Activated naive CD4-positive, alpha-beta T cell treated with anti-CD3 and anti-CD28 coated beads, Interleukin-2, amount 50 U/mL, for 72 hours (primary cell): ENCODE results near the gene GTSE1. TPM values are rescaled to one million over a fixed set of nuclear protein-coding genes. Genes with fewer than 3 reads are reported as not detected.

Experiments
- ATAC-seq, 2 donors: fragments of 150-1000 bp; cut with Tn5 transposase; 2 replicates each; pipeline ENCODE4 v1.10.0; 2021; ENCODE audit warnings: mild to moderate bottlenecking in 2 of 2, moderate library complexity in 2 of 2
- DNase-seq, 2 donors: peaks; one replicate each; pipeline ENCODE4 v3.0.0; 2021 to 2022; ENCODE audit warnings: low spot score in 2 of 2
- H3K27ac Mint-ChIP-seq, 2 donors: one replicate each; pipeline ENCODE4 v1.8.0; 2022; ENCODE audit warnings: mild to moderate bottlenecking in 2 of 2, mixed read lengths in 2 of 2
- H3K36me3 Mint-ChIP-seq, 2 donors: one replicate each; pipeline ENCODE4 v1.8.0; 2022; ENCODE audit warnings: mixed read lengths in 2 of 2
- H3K9me3 Mint-ChIP-seq, 2 donors: one replicate each; pipeline ENCODE4 v1.8.0; 2022; ENCODE audit warnings: mixed read lengths in 2 of 2
- total RNA-seq, 2 donors: library from RNA; stranded (reverse); gene quantifications; one replicate each; pipeline ENCODE4 v1.2.3, GENCODE V29; 2022

Gene GTSE1
- total RNA-seq, 2 donors from 2014 or later = 53.1 to 56.1 TPM

GRCh38 chr22:46328797-46329196 lies 32.1 kb downstream of the GTSE1 start:
- ATAC-seq = no peak
- H3K27ac Mint-ChIP-seq = no peak overlapping the region
- no peaks in the 10 kb centered on the region for H3K9me3 Mint-ChIP-seq
- peaks cover 0 to 7% of the 10 kb centered on the region in 2 donors for H3K36me3 Mint-ChIP-seq
- no peak for DNase-seq

DNA sequence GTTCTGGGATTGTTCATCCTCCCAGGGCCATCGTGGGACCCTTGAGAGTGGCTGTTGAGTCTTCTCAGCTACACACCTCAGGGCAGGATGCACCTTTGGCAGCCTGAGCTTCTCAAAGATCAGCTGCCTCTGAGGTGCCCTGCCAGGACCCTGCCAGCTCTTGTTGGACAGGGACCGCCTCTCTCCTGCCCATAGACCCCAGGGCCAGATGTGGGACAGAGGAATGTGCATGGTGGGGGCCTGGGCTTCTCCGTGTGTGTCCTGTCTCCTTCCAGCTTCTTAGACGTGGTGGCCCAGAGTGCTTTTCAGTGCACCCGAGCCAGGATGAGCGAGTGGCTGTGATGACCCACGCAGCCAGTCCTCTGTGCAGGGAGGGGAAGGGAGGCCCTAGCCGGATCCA lies 32.9 kb downstream of the GTSE1 start:
- DNase-seq = no peak
- ATAC-seq = no peak
- peaks cover 0 to 7% of the 10 kb centered on the region in 2 donors for H3K36me3 Mint-ChIP-seq
- H3K9me3 Mint-ChIP-seq = no peaks in the 10 kb centered on the region
- H3K27ac Mint-ChIP-seq = no peak overlapping the region

DNA sequence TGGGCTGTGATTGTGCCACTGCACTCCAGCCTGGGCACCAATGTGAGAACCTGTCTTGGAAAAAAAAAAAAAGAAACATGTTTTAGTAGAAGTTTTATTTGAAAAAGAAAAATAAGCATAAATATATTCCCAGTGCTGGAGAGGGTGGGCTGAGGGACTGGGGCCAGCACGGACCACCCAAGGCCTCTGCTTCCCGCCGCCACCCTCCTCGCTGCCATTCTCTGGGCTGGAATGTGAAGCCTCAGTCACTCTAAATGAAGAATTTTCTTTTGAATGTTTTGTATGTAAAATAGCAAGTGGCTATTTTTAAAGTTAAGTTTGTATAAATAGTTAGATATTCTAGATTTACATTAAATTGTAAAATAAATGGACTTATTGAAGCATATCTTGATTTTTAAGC lies 33.8 kb downstream of the GTSE1 start:
- H3K27ac Mint-ChIP-seq = no peak overlapping the region
- DNase-seq = no peak
- H3K36me3 Mint-ChIP-seq = peaks cover 0 to 7% of the 10 kb centered on the region in 2 donors
- ATAC-seq = no peak
- H3K9me3 Mint-ChIP-seq = no peaks in the 10 kb centered on the region

GRCh38 chr22:46331496-46331895 lies 34.8 kb downstream of the GTSE1 start:
- DNase-seq = no peak
- H3K9me3 Mint-ChIP-seq = no peaks in the 10 kb centered on the region
- no peak for ATAC-seq
- H3K36me3 Mint-ChIP-seq = peaks cover 7 to 9% of the 10 kb centered on the region in 2 donors
- H3K27ac Mint-ChIP-seq = no peak overlapping the region

GRCh38 chr22:46335201-46336118 lies 38.8 kb downstream of the GTSE1 start, which contains the start of gene TRMU:
Gene TRMU, plus strand, starts transcription at chr22:46335714. Its CDS starts 51 bp downstream, at chr22:46335765.
- ATAC-seq (peak; percentile 90 to 96), DNase-seq (peak; percentile 73 to 87)
- Mint-ChIP-seq H3K9me3 (no peaks in the 10 kb centered on the region), H3K36me3 (peaks cover 18 to 39% of the 10 kb centered on the region in 2 donors), H3K27ac (peak within 1 kb of the TSS; percentile 87 to 98)

- peak overlapping the region; percentile 87 to 98 for H3K27ac Mint-ChIP-seq
- H3K9me3 Mint-ChIP-seq = no peaks in the 10 kb centered on the region
- DNase-seq (peak in 1 of 2 donors; percentile 14), ATAC-seq (peak; percentile 26 to 51)
- peaks cover 18 to 39% of the 10 kb centered on the region in 2 donors for H3K36me3 Mint-ChIP-seq
Observed at GRCh38 chr22:46336119-46337078, 39.7 kb downstream of the GTSE1 start.

- H3K36me3 Mint-ChIP-seq = peaks cover 18 to 39% of the 10 kb centered on the region in 2 donors
- ATAC-seq (no peak), DNase-seq (no peak)
- H3K27ac Mint-ChIP-seq = peak overlapping the region; percentile 62 to 87
- H3K9me3 Mint-ChIP-seq = no peaks in the 10 kb centered on the region
Observed at GRCh38 chr22:46337870-46338269, 41.2 kb downstream of the GTSE1 start.

- ATAC-seq (no peak), DNase-seq (no peak)
- peak overlapping the region; percentile 62 to 87 for H3K27ac Mint-ChIP-seq
- H3K36me3 Mint-ChIP-seq = peaks cover 18 to 39% of the 10 kb centered on the region in 2 donors
- no peaks in the 10 kb centered on the region for H3K9me3 Mint-ChIP-seq
Observed at GRCh38 chr22:46338636-46339035, 42.0 kb downstream of the GTSE1 start.

- H3K27ac Mint-ChIP-seq = peak overlapping the region in 1 of 2 donors; percentile 81
- DNase-seq = no peak
- no peak for ATAC-seq
- no peaks in the 10 kb centered on the region for H3K9me3 Mint-ChIP-seq
- H3K36me3 Mint-ChIP-seq = peaks cover 23 to 39% of the 10 kb centered on the region in 2 donors
Observed at GRCh38 chr22:46339956-46340355, 43.3 kb downstream of the GTSE1 start.

GRCh38 chr22:46340676-46341075 lies 44.0 kb downstream of the GTSE1 start:
- peaks cover 24 to 39% of the 10 kb centered on the region in 2 donors for H3K36me3 Mint-ChIP-seq
- DNase-seq (no peak), ATAC-seq (no peak)
- no peak overlapping the region for H3K27ac Mint-ChIP-seq
- no peaks in the 10 kb centered on the region for H3K9me3 Mint-ChIP-seq

DNA sequence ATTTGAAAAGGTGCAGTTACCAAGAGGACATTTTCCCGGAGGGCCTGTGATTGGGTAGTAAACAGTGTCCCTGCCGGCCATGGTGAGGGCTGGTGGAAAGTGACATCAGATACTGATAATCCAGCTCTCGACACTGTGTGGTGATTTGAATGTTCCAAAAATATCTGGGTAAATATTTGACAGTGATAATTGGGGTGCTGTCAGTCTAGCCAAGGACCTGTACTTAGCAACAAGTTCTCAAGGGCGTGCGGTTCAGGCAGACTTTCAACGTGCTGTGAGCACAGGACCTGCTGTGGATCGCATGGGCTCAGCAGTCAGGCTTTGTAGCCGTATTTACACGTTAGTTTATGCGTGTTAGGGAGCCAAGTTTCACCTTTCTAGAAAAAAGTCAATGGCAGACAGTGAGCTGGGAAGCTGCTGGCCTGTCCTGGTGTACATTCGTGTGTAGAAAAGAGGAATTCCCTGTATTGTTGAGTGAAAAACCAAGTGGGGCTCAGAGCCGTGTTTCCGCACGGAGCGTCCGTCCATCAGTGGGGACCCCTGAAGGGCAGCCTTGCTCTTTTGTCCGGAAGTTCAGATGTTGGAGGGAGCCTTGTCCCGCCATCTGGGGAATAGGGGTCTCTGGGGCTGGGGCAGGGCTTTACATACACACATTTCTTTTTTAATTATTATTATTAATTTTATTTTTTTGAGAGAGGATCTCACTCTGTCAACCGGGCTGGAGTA lies 50.2 kb downstream of the GTSE1 start:
- DNase-seq = no peak
- Mint-ChIP-seq H3K27ac (peak overlapping the region in 1 of 2 donors; percentile 14), H3K9me3 (no peaks in the 10 kb centered on the region), H3K36me3 (peaks cover 10 to 17% of the 10 kb centered on the region in 2 donors)
- ATAC-seq = no peak

DNA sequence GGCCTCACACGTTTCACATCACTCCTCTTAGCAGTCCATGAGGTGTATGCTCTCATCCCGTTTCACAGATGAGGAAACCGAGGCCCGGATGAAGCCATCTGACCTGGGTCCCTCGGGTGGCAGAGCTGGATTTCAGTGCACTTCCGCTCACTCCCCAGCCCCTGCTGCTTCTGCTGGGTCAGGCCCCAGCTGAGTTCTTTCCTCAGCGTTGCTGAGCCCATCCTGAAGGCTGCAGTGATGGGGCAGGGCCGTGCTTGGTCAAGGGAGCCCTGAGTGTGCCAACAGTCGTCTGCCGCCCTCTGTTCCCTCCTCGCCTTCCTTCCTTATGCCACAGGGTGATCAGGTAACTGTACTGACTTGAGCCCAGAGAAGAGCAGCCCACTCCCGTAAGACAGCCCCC lies 51.0 kb downstream of the GTSE1 start:
- no peaks in the 10 kb centered on the region for H3K9me3 Mint-ChIP-seq
- H3K36me3 Mint-ChIP-seq = peaks cover 10 to 17% of the 10 kb centered on the region in 2 donors
- ATAC-seq = no peak
- H3K27ac Mint-ChIP-seq = peak overlapping the region in 1 of 2 donors; percentile 29
- DNase-seq = no peak

DNA sequence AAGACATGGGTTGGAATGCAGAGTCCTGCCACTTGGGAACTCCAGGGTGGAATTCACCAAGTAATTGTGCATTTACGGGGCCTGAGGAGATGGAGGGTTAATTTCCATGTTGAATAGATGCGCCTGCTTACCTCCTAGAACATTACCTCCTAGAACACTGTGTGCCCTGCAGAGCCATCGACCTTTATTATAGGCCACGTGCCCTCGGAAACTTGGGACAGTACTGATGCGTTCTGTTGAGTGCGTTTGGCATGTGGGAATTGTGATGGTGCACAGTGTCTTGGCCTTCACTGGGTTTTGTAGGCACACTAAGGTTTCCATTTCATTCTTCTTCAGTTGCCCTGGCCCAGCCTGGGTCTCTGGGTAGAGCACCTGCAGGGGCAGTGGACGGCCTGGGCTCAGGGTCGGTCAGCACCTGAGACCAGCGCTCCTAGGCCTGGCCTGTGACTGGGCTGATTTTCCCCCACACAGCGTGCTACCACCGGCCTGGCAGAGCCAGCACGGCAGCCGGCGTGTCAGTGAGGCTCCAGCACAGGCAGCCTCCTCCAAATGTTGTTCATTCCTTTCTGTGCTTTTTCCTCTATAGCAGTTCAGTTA lies 51.5 kb downstream of the GTSE1 start:
- no peaks in the 10 kb centered on the region for H3K9me3 Mint-ChIP-seq

DNA sequence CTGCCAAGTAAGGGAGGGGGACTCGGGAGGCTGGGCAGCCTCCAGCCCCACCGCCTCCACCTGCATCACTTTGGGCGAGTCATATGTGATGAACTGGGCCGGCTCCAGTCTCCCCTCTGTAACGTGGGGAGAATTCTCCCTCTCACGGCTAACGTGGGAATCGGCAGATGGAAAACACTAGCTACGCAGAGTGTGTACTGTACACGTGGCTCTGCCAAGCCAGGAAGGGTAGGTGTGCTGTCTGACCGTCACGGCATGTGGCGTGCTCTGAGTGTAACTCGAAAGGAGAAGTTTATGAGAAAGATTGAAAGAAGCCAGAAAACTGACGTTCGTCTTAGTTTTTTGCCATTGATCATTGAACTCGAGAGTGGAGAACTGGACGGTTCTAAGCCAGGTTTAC lies 52.6 kb downstream of the GTSE1 start:
- peaks cover 10 to 14% of the 10 kb centered on the region in 2 donors for H3K36me3 Mint-ChIP-seq
- no peaks in the 10 kb centered on the region for H3K9me3 Mint-ChIP-seq
- no peak overlapping the region for H3K27ac Mint-ChIP-seq
- ATAC-seq (no peak), DNase-seq (no peak)

More for the DNA sequence above, 51.5 kb downstream of the GTSE1 start:
- no peak for ATAC-seq
- Mint-ChIP-seq H3K27ac (no peak overlapping the region), H3K36me3 (peaks cover 10 to 17% of the 10 kb centered on the region in 2 donors)
- DNase-seq = no peak

DNA sequence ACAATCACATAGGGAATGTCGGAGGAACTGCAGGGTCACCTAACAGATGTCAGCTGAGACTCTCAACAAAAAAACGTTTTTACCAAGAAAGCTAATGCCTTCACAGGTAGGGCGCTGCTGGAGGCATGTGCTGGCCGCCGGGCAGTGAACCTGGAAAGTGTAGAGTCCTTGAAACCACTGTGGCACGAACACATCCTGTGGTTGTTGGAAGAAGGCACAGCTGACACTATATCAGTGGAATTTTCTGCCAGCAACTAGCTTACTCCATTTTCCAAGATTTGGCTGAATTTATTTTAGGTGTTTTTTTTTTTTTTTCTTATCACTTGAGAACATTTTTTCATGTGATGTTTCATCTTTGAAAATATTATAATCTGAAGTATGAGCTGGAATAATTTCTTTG lies 53.0 kb downstream of the GTSE1 start:
- DNase-seq = no peak
- Mint-ChIP-seq H3K36me3 (peaks cover 10 to 12% of the 10 kb centered on the region in 2 donors), H3K27ac (no peak overlapping the region), H3K9me3 (no peaks in the 10 kb centered on the region)
- no peak for ATAC-seq

- DNase-seq (no peak), ATAC-seq (no peak)
- Mint-ChIP-seq H3K9me3 (no peaks in the 10 kb centered on the region), H3K36me3 (peaks cover 10 to 12% of the 10 kb centered on the region in 2 donors), H3K27ac (no peak overlapping the region)
Observed at GRCh38 chr22:46350121-46350520, 53.5 kb downstream of the GTSE1 start.
